ENCODE data around the gene MED23.

Gene MED23

DNA sequence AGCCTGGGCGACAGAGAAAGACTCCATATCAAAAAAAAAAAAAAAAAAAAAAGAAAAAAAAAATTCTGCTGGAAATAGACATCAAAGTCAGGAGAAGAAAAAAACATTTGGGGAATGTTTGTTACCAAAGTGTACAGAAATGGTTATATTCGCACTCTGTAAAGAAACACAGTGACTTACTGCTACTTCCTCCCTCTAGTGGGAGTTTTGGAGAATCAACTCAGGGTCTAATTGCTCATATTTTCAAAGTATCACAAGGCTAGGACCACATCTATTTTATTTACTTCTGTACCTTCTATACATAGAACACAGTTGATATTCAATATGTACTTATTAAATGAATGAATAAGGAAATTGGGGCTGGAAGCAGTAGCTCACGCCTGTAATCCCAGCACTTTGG lies 30.6 kb downstream of the MED23 start:
- Histone ChIP-seq H3K27me3 (ENCODE audit: low read depth, low read length) (no peaks in the 10 kb centered on the region), H3K36me3 (ENCODE audit: control insufficient read depth in 1 of 2, insufficient read depth in 2 of 2, low read length in 2 of 2) (peaks cover 77 to 88% of the 10 kb centered on the region in 2 donors)

DNA sequence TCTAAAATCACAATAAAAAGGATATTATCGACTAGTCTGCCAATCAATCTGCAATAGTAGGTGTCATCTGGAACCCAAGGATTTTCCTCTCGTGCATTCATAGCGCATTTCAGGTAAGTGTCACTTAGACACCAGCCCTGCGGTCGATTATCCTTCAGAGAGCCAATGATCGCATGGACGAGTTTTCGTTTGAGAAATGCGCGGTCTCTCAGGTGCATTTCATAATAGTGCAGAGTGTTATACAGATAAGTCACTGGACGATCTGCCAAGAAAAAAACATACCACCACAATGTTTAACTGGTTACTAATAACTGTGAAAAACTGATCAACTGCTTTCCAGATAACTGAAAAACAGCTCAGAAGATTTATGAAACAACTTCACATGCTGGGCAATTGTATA lies 34.0 kb downstream of the MED23 start:
- Histone ChIP-seq H3K27me3 (ENCODE audit: low read depth, low read length) (no peaks in the 10 kb centered on the region), H3K4me1 (ENCODE audit: control insufficient read depth in 1 of 2, insufficient read depth in 2 of 2, low read length in 2 of 2) (no peaks in the 10 kb centered on the region), H3K4me3 (ENCODE audit: low read depth in 1 of 2, low read length in 2 of 2) (no peak overlapping the region), H3K27ac (ENCODE audit: low read length) (no peak overlapping the region), H3K36me3 (ENCODE audit: control insufficient read depth in 1 of 2, insufficient read depth in 2 of 2, low read length in 2 of 2) (peaks cover 63 to 88% of the 10 kb centered on the region in 2 donors), H3K9me3 (ENCODE audit: control insufficient read depth in 1 of 2, low read length in 2 of 2) (no peaks in the 10 kb centered on the region)

More for the DNA sequence above, 30.6 kb downstream of the MED23 start:
- Histone ChIP-seq H3K9me3 (ENCODE audit: control insufficient read depth in 1 of 2, low read length in 2 of 2) (no peaks in the 10 kb centered on the region), H3K27ac (ENCODE audit: low read length) (no peak overlapping the region), H3K4me1 (ENCODE audit: control insufficient read depth in 1 of 2, insufficient read depth in 2 of 2, low read length in 2 of 2) (no peaks in the 10 kb centered on the region), H3K4me3 (ENCODE audit: low read depth in 1 of 2, low read length in 2 of 2) (no peak overlapping the region)

- H3K9me3 ChIP-seq (ENCODE audit: control insufficient read depth in 1 of 2, low read length in 2 of 2): no peaks in the 10 kb centered on the region
- H3K27me3 ChIP-seq (ENCODE audit: low read depth, low read length): no peaks in the 10 kb centered on the region
- H3K4me1 ChIP-seq (ENCODE audit: control insufficient read depth in 1 of 2, insufficient read depth in 2 of 2, low read length in 2 of 2): no peaks in the 10 kb centered on the region
- peaks cover 63 to 85% of the 10 kb centered on the region in 2 donors for H3K36me3 ChIP-seq (ENCODE audit: control insufficient read depth in 1 of 2, insufficient read depth in 2 of 2, low read length in 2 of 2)
- H3K27ac ChIP-seq (ENCODE audit: low read length): no peak overlapping the region
- no peak overlapping the region for H3K4me3 ChIP-seq (ENCODE audit: low read depth in 1 of 2, low read length in 2 of 2)
Observed at GRCh38 chr6:131592935-131593334, 35.1 kb downstream of the MED23 start.

GRCh38 chr6:131588643-131589042 lies 39.4 kb downstream of the MED23 start:
- Histone ChIP-seq H3K4me1 (ENCODE audit: control insufficient read depth in 1 of 2, insufficient read depth in 2 of 2, low read length in 2 of 2) (no peaks in the 10 kb centered on the region), H3K9me3 (ENCODE audit: control insufficient read depth in 1 of 2, low read length in 2 of 2) (no peaks in the 10 kb centered on the region), H3K4me3 (ENCODE audit: low read depth in 1 of 2, low read length in 2 of 2) (no peak overlapping the region), H3K36me3 (ENCODE audit: control insufficient read depth in 1 of 2, insufficient read depth in 2 of 2, low read length in 2 of 2) (peaks cover 42 to 79% of the 10 kb centered on the region in 2 donors), H3K27ac (ENCODE audit: low read length) (no peak overlapping the region), H3K27me3 (ENCODE audit: low read depth, low read length) (no peaks in the 10 kb centered on the region)

DNA sequence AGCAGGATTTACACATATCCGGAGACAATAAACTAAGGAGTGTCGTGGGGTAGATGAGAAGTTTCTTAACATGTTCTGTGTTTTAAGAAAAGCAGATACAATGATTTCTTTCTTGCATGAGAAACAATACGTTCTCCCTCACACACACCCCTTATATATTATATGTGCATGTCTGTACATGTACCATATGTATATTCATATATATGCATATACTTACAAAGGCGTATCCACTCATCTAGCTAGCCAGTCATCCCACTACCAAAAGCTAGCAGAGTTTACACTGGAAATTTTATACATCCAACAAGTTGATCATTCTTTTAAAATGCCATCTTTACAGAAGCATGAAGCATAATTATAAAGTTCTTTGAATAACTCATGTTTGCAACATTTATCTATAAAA lies 40.1 kb downstream of the MED23 start:
- Histone ChIP-seq H3K27me3 (ENCODE audit: low read depth, low read length) (no peaks in the 10 kb centered on the region), H3K4me3 (ENCODE audit: low read depth in 1 of 2, low read length in 2 of 2) (no peak overlapping the region), H3K27ac (ENCODE audit: low read length) (no peak overlapping the region), H3K4me1 (ENCODE audit: control insufficient read depth in 1 of 2, insufficient read depth in 2 of 2, low read length in 2 of 2) (no peaks in the 10 kb centered on the region), H3K36me3 (ENCODE audit: control insufficient read depth in 1 of 2, insufficient read depth in 2 of 2, low read length in 2 of 2) (peaks cover 43 to 83% of the 10 kb centered on the region in 2 donors), H3K9me3 (ENCODE audit: control insufficient read depth in 1 of 2, low read length in 2 of 2) (no peaks in the 10 kb centered on the region)

DNA sequence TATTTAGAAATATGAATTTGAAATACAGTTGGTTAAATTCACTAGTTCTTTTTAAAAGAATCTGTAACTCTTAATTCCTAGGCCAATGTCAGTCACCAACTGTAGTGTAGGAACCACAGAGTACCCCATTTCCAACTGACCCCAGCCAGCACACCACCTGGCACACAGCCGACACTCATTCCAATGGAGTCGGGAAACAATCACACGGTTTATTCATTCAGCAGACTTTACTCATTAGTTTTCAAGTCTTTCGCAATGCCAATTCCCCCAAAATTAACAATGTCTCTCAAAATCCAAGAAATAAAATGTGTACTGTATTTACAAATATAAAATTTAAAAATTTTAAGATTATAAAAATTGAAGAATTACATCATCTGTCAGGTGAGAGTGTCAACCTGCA lies 41.5 kb downstream of the MED23 start:
- no peaks in the 10 kb centered on the region for H3K27me3 ChIP-seq (ENCODE audit: low read depth, low read length)

DNA sequence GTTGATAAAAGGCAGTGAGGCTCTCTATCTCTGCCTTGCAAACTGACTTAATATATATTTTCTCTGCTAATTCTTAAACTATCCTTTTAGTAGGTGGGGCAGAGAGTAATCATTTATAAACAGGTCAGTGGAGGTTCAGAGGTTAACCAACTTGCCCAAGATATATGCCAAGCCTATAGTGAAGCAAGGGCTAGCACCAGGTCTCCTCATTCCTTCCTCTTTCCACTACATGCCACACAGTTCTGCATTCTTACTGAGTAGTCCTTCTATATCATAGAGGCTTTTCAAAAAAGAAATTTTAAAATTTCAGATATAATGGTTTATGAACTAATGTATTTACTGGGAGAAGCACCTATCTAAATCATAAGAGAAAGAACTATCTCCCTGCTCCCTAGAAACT lies 46.5 kb downstream of the MED23 start:
- H3K27me3 ChIP-seq (ENCODE audit: low read depth, low read length): no peaks in the 10 kb centered on the region
- no peak overlapping the region for H3K4me3 ChIP-seq (ENCODE audit: low read depth in 1 of 2, low read length in 2 of 2)
- H3K4me1 ChIP-seq (ENCODE audit: control insufficient read depth in 1 of 2, insufficient read depth in 2 of 2, low read length in 2 of 2): no peaks in the 10 kb centered on the region
- H3K27ac ChIP-seq (ENCODE audit: low read length): no peak overlapping the region
- H3K9me3 ChIP-seq (ENCODE audit: control insufficient read depth in 1 of 2, low read length in 2 of 2): no peaks in the 10 kb centered on the region
- H3K36me3 ChIP-seq (ENCODE audit: control insufficient read depth in 1 of 2, insufficient read depth in 2 of 2, low read length in 2 of 2): peaks cover 32 to 70% of the 10 kb centered on the region in 2 donors

More for the DNA sequence above, 41.5 kb downstream of the MED23 start:
- Histone ChIP-seq H3K9me3 (ENCODE audit: control insufficient read depth in 1 of 2, low read length in 2 of 2) (no peaks in the 10 kb centered on the region), H3K4me1 (ENCODE audit: control insufficient read depth in 1 of 2, insufficient read depth in 2 of 2, low read length in 2 of 2) (no peaks in the 10 kb centered on the region), H3K36me3 (ENCODE audit: control insufficient read depth in 1 of 2, insufficient read depth in 2 of 2, low read length in 2 of 2) (peaks cover 41 to 78% of the 10 kb centered on the region in 2 donors), H3K27ac (ENCODE audit: low read length) (no peak overlapping the region), H3K4me3 (ENCODE audit: low read depth in 1 of 2, low read length in 2 of 2) (no peak overlapping the region)

DNA sequence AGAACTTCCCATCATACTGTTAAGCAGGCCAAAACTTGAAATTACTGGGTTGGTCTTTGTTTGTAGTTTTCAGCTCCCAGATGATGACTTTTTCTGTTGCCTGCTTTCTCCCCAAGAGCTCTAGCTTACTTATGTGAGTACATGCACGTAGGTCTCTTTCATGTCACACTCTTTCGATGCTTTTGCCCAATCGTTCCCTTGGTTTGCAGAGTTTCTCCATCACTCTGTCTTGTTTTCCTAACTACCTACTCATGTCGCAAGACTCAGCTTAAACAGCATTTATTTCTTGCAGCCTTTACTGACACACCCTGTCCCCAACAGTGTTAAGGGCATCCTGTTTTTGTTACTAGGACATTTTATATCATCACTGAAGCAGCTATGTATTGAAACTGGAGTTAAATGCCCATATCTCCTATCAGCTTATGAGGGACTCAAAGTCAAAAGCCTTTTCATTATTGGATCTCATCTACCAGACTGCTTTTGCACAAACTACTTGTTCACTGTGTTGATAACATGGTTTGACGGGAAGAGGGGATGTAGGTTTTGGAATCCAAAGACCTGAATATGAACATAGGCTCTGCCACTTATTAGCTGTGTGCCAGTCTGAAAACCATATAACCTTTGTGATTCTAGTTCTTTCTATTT lies 52.1 kb downstream of the MED23 start:
- no peaks in the 10 kb centered on the region for H3K4me1 ChIP-seq (ENCODE audit: control insufficient read depth in 1 of 2, insufficient read depth in 2 of 2, low read length in 2 of 2)
- H3K9me3 ChIP-seq (ENCODE audit: control insufficient read depth in 1 of 2, low read length in 2 of 2): no peaks in the 10 kb centered on the region
- no peak overlapping the region for H3K27ac ChIP-seq (ENCODE audit: low read length)

DNA sequence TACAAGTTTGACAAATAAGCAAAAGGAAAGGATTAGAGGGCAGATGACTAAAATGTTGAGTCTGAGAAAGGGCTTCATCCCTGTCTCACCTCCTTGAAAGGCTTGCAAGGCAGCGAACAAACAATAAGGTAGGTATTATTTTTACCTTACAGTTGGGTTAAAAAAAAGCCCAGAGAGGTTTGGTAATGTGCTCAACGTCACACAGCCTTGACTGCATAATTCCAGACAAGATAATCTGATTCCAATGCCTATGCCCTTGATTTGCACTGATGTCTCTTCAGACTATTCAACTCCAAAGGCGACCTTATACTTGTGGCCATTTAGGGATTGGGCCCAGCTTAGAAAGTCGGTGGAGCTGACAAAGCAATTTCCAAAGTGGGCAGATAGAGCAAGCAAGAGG lies 53.4 kb downstream of the MED23 start:
- Histone ChIP-seq H3K9me3 (ENCODE audit: control insufficient read depth in 1 of 2, low read length in 2 of 2) (no peaks in the 10 kb centered on the region), H3K4me3 (ENCODE audit: low read depth in 1 of 2, low read length in 2 of 2) (no peak overlapping the region), H3K4me1 (ENCODE audit: control insufficient read depth in 1 of 2, insufficient read depth in 2 of 2, low read length in 2 of 2) (no peaks in the 10 kb centered on the region), H3K36me3 (ENCODE audit: control insufficient read depth in 1 of 2, insufficient read depth in 2 of 2, low read length in 2 of 2) (peaks cover 2 to 12% of the 10 kb centered on the region in 2 donors), H3K27ac (ENCODE audit: low read length) (no peak overlapping the region), H3K27me3 (ENCODE audit: low read depth, low read length) (no peaks in the 10 kb centered on the region)

More for the DNA sequence above, 52.1 kb downstream of the MED23 start:
- H3K36me3 ChIP-seq (ENCODE audit: control insufficient read depth in 1 of 2, insufficient read depth in 2 of 2, low read length in 2 of 2): peaks cover 14 to 25% of the 10 kb centered on the region in 2 donors
- H3K27me3 ChIP-seq (ENCODE audit: low read depth, low read length): no peaks in the 10 kb centered on the region
- H3K4me3 ChIP-seq (ENCODE audit: low read depth in 1 of 2, low read length in 2 of 2): no peak overlapping the region

DNA sequence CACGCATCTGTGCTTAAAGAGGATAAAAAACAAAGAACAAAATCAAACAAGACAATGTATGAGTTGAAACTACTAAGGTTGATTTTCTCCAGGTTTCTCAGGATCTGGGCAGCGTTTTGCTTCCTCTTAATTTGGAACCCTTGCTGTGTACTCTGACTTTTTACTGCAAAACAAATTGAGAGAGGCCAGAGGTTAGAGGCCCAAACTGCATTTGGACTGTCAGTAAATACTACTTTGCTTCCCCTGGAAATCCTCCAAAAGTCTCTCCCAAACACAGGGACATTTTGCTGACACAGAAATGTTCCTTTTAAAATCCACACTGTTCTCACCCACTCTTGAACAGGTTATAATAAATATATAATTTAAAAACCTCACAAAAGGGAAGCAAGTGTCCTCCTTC lies 53.9 kb downstream of the MED23 start:
- Histone ChIP-seq H3K4me3 (ENCODE audit: low read depth in 1 of 2, low read length in 2 of 2) (no peak overlapping the region), H3K27ac (ENCODE audit: low read length) (no peak overlapping the region), H3K27me3 (ENCODE audit: low read depth, low read length) (no peaks in the 10 kb centered on the region), H3K9me3 (ENCODE audit: control insufficient read depth in 1 of 2, low read length in 2 of 2) (no peaks in the 10 kb centered on the region), H3K4me1 (ENCODE audit: control insufficient read depth in 1 of 2, insufficient read depth in 2 of 2, low read length in 2 of 2) (no peaks in the 10 kb centered on the region), H3K36me3 (ENCODE audit: control insufficient read depth in 1 of 2, insufficient read depth in 2 of 2, low read length in 2 of 2) (peaks cover 0 to 11% of the 10 kb centered on the region in 2 donors)

DNA sequence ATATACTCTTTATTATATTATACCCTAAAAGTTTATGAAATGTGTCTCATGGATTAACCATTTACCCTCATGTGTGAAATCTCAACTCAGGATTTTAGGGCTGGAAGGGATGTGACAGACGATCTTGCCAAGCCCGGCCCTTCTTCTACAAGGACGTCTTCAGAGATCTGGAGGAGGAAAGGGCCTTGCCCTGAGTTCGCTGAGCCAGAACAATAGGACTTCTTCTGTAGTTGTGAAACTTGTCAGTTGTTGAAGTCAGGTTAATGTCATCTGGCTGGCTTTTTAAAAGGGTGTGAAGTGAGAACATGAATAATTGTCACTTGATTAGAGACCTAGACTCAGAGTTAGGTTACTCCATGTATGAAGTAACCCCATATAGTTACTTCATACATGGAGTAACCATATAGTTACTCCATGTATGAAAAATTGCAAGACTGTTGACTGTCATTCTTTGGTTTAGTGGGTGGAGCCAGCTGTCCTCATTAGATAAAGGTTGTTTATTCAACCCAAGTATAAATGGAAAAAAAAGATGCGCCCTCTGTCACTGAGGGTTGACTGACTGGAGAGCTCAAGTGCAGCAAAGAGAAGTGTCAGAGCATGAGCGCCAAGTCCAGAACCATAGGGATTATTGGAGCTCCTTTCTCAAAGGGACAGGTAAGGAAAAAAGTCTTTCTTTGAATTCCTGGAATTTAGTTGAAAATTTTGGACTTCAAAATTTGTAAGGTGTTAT lies 55.2 kb downstream of the MED23 start, which contains the start of gene ARG1:
ARG1 (plus strand) TSS at position 541 of the 730 bp plus-strand sequence; CDS start at position 598, 57 bp downstream.
- Histone ChIP-seq H3K27me3 (ENCODE audit: low read depth, low read length) (no peaks in the 10 kb centered on the region), H3K27ac (ENCODE audit: low read length) (no peak within 1 kb of the TSS), H3K9me3 (ENCODE audit: control insufficient read depth in 1 of 2, low read length in 2 of 2) (no peaks in the 10 kb centered on the region), H3K36me3 (ENCODE audit: control insufficient read depth in 1 of 2, insufficient read depth in 2 of 2, low read length in 2 of 2) (peaks cover 0 to 2% of the 10 kb centered on the region in 2 donors), H3K4me3 (ENCODE audit: low read depth in 1 of 2, low read length in 2 of 2) (no peak within 1 kb of the TSS), H3K4me1 (ENCODE audit: control insufficient read depth in 1 of 2, insufficient read depth in 2 of 2, low read length in 2 of 2) (no peaks in the 10 kb centered on the region)

Measured in muscle layer of duodenum (tissue), 2 donors.